Measurements from ENCODE around the gene SORL1-AS1.

Gene SORL1-AS1

DNA sequence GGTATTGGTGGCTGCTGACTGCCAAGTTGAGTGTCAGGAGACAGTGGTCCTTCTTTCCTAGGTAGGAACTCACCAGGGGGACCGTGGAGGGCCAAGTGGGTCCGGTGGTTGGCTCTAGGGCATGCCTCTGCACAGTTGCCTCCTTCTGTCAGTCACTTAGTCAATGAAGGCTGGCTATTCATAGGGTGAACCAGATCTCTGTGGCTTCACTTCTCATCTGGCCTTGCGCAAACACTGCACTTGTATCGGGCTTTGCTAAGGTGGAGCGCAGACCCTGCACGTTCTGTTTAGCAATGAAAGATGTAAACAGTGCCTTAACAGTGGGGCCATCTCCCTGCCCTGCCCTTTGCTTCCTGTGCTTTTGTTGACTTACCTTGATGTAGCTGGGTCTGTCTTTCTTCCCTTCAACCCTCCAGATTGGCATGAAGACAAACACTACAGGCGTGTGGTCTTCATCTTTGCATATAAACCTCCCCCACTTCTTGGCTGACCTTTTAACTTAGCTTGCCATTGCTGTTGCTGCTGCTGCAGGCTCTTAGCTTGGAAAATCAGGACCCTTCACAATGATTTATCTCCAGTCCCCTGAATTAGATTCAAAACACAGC lies 6.7 kb upstream of the SORL1-AS1 start:
- no peaks in the 10 kb centered on the region for H3K27me3 ChIP-seq (ENCODE audit: insufficient read depth, low read depth, severe bottlenecking)
- no peak overlapping the region for H3K27ac ChIP-seq
- TF ChIP-seq, protein P1, sequence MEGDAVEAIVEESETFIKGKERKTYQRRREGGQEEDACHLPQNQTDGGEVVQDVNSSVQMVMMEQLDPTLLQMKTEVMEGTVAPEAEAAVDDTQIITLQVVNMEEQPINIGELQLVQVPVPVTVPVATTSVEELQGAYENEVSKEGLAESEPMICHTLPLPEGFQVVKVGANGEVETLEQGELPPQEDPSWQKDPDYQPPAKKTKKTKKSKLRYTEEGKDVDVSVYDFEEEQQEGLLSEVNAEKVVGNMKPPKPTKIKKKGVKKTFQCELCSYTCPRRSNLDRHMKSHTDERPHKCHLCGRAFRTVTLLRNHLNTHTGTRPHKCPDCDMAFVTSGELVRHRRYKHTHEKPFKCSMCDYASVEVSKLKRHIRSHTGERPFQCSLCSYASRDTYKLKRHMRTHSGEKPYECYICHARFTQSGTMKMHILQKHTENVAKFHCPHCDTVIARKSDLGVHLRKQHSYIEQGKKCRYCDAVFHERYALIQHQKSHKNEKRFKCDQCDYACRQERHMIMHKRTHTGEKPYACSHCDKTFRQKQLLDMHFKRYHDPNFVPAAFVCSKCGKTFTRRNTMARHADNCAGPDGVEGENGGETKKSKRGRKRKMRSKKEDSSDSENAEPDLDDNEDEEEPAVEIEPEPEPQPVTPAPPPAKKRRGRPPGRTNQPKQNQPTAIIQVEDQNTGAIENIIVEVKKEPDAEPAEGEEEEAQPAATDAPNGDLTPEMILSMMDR (IDR thresholded peaks at IDR 0.05; ENCODE audit: low read depth, low read length), result no peak
- DNase-seq, result no peak
- no peaks in the 10 kb centered on the region for H3K9me3 ChIP-seq (ENCODE audit: severe bottlenecking)
- no peaks in the 10 kb centered on the region for H3K36me3 ChIP-seq
- H3K4me3 ChIP-seq (ENCODE audit: low read depth, low read length), result no peak overlapping the region

DNA sequence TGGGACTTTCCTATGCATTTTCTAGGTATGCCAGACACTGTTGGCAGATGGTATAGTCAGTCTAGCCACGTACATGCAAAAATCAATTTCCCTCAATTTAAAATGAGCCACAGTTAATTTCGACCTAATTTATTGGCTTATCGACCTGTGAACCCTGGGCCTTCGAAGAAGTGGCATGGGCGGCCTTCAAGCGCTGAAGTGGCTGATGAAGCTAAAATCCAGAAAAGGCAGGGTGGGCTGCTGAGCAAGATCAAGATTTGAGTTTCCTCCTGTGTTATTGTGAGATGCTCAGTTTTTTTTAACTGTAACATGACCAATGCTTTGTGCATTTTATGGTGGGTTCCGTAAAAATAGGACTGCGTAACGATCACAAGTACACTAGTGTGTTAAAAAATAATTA lies 5.8 kb upstream of the SORL1-AS1 start:
- Histone ChIP-seq H3K27me3 (ENCODE audit: insufficient read depth, low read depth, severe bottlenecking) (no peaks in the 10 kb centered on the region), H3K4me3 (ENCODE audit: low read depth, low read length) (no peak overlapping the region), H3K36me3 (no peaks in the 10 kb centered on the region), H3K9me3 (ENCODE audit: severe bottlenecking) (no peaks in the 10 kb centered on the region), H3K27ac (no peak overlapping the region)
- DNase-seq, result no peak
- TF ChIP-seq, protein P1 (IDR thresholded peaks at IDR 0.05; ENCODE audit: low read depth, low read length), result no peak

DNA sequence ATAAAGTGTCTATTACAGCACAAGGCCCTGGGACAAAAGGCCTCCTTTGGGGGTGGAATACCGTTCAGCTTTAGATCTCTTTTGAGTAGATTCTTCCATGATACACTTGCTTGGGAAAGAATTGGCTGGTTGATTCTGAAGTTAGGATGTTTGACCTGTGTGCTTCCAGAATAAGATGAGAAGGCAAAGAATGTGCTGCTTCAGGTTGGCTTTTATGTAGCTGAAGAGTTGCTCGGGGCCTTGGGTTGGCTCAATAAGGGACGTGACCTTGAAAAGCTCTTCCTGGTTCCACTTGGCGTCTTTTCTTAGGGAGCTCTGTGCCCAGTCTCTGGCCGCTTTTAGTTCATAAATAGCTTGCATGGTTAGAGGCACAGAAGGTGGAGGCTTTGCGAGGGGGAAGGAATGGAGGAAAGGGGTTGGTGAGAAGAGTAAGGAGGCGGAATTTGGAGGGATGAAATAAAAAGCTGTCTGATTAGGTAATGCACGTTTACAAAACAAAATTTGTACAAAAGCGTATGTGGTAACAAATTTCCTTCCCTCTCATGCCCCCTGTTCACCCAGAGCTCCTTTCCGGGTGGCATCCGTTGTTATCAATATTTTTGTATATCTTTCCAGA lies 4.2 kb upstream of the SORL1-AS1 start:
- no peak overlapping the region for H3K4me3 ChIP-seq (ENCODE audit: low read depth, low read length)
- no peaks in the 10 kb centered on the region for H3K36me3 ChIP-seq
- H3K27ac ChIP-seq, result no peak overlapping the region
- TF ChIP-seq, protein P1 (IDR thresholded peaks at IDR 0.05; ENCODE audit: low read depth, low read length), result no peak
- no peaks in the 10 kb centered on the region for H3K27me3 ChIP-seq (ENCODE audit: insufficient read depth, low read depth, severe bottlenecking)
- DNase-seq, result no peak
- no peaks in the 10 kb centered on the region for H3K9me3 ChIP-seq (ENCODE audit: severe bottlenecking)

GRCh38 chr11:121456151-121456550 lies 3.4 kb upstream of the SORL1-AS1 start:
- TF ChIP-seq, protein P1 (IDR thresholded peaks at IDR 0.05; ENCODE audit: low read depth, low read length), result no peak
- H3K27me3 ChIP-seq (ENCODE audit: insufficient read depth, low read depth, severe bottlenecking), result no peaks in the 10 kb centered on the region
- no peak for DNase-seq
- H3K4me3 ChIP-seq (ENCODE audit: low read depth, low read length), result no peak overlapping the region
- H3K9me3 ChIP-seq (ENCODE audit: severe bottlenecking), result no peaks in the 10 kb centered on the region
- no peaks in the 10 kb centered on the region for H3K36me3 ChIP-seq
- H3K27ac ChIP-seq, result no peak overlapping the region

GRCh38 chr11:121455115-121455514 lies 2.3 kb upstream of the SORL1-AS1 start:
- Histone ChIP-seq H3K27ac (no peak overlapping the region), H3K36me3 (no peaks in the 10 kb centered on the region), H3K9me3 (ENCODE audit: severe bottlenecking) (no peaks in the 10 kb centered on the region), H3K27me3 (ENCODE audit: insufficient read depth, low read depth, severe bottlenecking) (no peaks in the 10 kb centered on the region), H3K4me3 (ENCODE audit: low read depth, low read length) (no peak overlapping the region)
- TF ChIP-seq, protein P1 (IDR thresholded peaks at IDR 0.05; ENCODE audit: low read depth, low read length), result no peak
- DNase-seq, result no peak

Measured in WERI-Rb-1 (cell line).